DOHH2 (cell line): Measurements from ENCODE around the gene GZMM.

Experiments
- H3F3A ChIP-seq: fragments of 200-600 bp; sonication (generic), shearing (Covaris generic); 2 replicates; pipeline ENCODE4 v1.6.0; 2016; ENCODE audit warnings: antibody characterized with exemption, mild to moderate bottlenecking; ENCODE audit not compliant: control insufficient read depth, insufficient read depth
- H3K27ac ChIP-seq: fragments of 200-600 bp; sonication (generic); 2 replicates; pipeline ENCODE4 v1.5.1; 2014; ENCODE audit warnings: low read depth, mild to moderate bottlenecking, low read length, moderate library complexity
- H3K27me3 ChIP-seq: fragments of 200-600 bp; sonication (generic); 2 replicates; pipeline ENCODE4 v1.6.1; 2014; ENCODE audit warnings: mild to moderate bottlenecking, low read length, mixed read lengths; ENCODE audit not compliant: control insufficient read depth
- H3K36me3 ChIP-seq: fragments of 200-600 bp; sonication (generic); 2 replicates; pipeline ENCODE4 v1.6.1; 2014; ENCODE audit warnings: mild to moderate bottlenecking, low read length, moderate library complexity, mixed read lengths; ENCODE audit not compliant: control insufficient read depth
- H3K4me1 ChIP-seq: fragments of 200-600 bp; sonication (generic); 2 replicates; pipeline ENCODE4 v1.6.1; 2014; ENCODE audit warnings: mild to moderate bottlenecking, low read length, mixed read lengths; ENCODE audit not compliant: control insufficient read depth
- H3K4me2 ChIP-seq: fragments of 200-600 bp; sonication (generic); 2 replicates; pipeline ENCODE4 v1.6.0; 2014; ENCODE audit warnings: mild to moderate bottlenecking, low read length, moderate library complexity
- H3K4me3 ChIP-seq: fragments of 200-600 bp; sonication (generic); 2 replicates; pipeline ENCODE4 v1.5.1; 2014; ENCODE audit warnings: mild to moderate bottlenecking, low read length, mixed read lengths
- H3K79me2 ChIP-seq: fragments of 200-600 bp; sonication (generic); 2 replicates; pipeline ENCODE4 v1.6.1; 2014; ENCODE audit warnings: mild to moderate bottlenecking, low read length, mixed read lengths; ENCODE audit not compliant: control insufficient read depth
- H3K9me2 ChIP-seq: fragments of 200-600 bp; sonication (generic); replicated peaks from 2 replicates; pipeline ENCODE4 v1.6.1; 2014; ENCODE audit warnings: mild to moderate bottlenecking, low read length, mixed read lengths; ENCODE audit not compliant: control insufficient read depth
- H3K9me3 ChIP-seq: fragments of 200-600 bp; sonication (generic); 2 replicates; pipeline ENCODE4 v1.6.1; 2014; ENCODE audit warnings: antibody characterized with exemption, low read length, mixed read lengths; ENCODE audit not compliant: control insufficient read depth, insufficient read depth
- H4K20me1 ChIP-seq: fragments of 200-600 bp; sonication (generic); 2 replicates; pipeline ENCODE4 v1.6.0; 2014; ENCODE audit warnings: low read depth, mild to moderate bottlenecking, antibody characterized with exemption, low read length, moderate library complexity; ENCODE audit not compliant: control insufficient read depth, insufficient read depth
- CTCF ChIP-seq: fragments of 200-600 bp; sonication (generic); IDR thresholded peaks from one replicate; pipeline ENCODE4 v1.5.1; 2014; ENCODE audit warnings: antibody characterized with exemption, mild to moderate bottlenecking, low read depth, low read length; ENCODE audit not compliant: poor library complexity, severe bottlenecking
- EZH2phosphoT487 ChIP-seq: fragments of 200-600 bp; sonication (generic); IDR thresholded peaks from 2 replicates; pipeline ENCODE4 v1.6.1; 2017; ENCODE audit warnings: borderline replicate concordance, mild to moderate bottlenecking, antibody characterized with exemption, low read length, moderate library complexity, mixed read lengths

The GZMM gene

GRCh38 chr19:577439-578392, 33.9 kb downstream of the GZMM start:
- Histone ChIP-seq H3K4me1 (peaks cover 16% of the 10 kb centered on the region), H3K27ac (no peak overlapping the region)

GRCh38 chr19:579111-579841, 35.4 kb downstream of the GZMM start:
- Histone ChIP-seq H3K4me3 (no peak overlapping the region), H3K27me3 (no peaks in the 10 kb centered on the region), H3F3A (no peaks in the 10 kb centered on the region), H3K27ac (no peak overlapping the region), H4K20me1 (peaks cover 14% of the 10 kb centered on the region), H3K4me2 (no peak overlapping the region), H3K79me2 (peaks cover 62% of the 10 kb centered on the region), H3K9me2 (no peaks in the 10 kb centered on the region), H3K9me3 (no peaks in the 10 kb centered on the region), H3K4me1 (peaks cover 10% of the 10 kb centered on the region), H3K36me3 (peaks cover 67% of the 10 kb centered on the region)
- no peak for TF ChIP-seq EZH2phosphoT487
- TF ChIP-seq CTCF, result no peak

More at GRCh38 chr19:577439-578392, 33.9 kb downstream of the GZMM start:
- H4K20me1 ChIP-seq, result peaks cover 22% of the 10 kb centered on the region
- peaks cover 77% of the 10 kb centered on the region for H3K79me2 ChIP-seq
- no peaks in the 10 kb centered on the region for H3K27me3 ChIP-seq
- peaks cover 68% of the 10 kb centered on the region for H3K36me3 ChIP-seq
- H3K4me3 ChIP-seq, result no peak overlapping the region
- no peaks in the 10 kb centered on the region for H3F3A ChIP-seq
- H3K4me2 ChIP-seq, result no peak overlapping the region
- TF ChIP-seq CTCF (no peak), EZH2phosphoT487 (no peak)
- no peaks in the 10 kb centered on the region for H3K9me3 ChIP-seq
- no peaks in the 10 kb centered on the region for H3K9me2 ChIP-seq

GRCh38 chr19:579842-580155, 35.9 kb downstream of the GZMM start:
- no peak overlapping the region for H3K27ac ChIP-seq
- H3F3A ChIP-seq, result no peaks in the 10 kb centered on the region
- no peak overlapping the region for H3K4me2 ChIP-seq
- TF ChIP-seq EZH2phosphoT487, result no peak
- TF ChIP-seq CTCF, result no peak
- no peaks in the 10 kb centered on the region for H3K27me3 ChIP-seq
- H4K20me1 ChIP-seq, result peaks cover 14% of the 10 kb centered on the region
- no peaks in the 10 kb centered on the region for H3K9me2 ChIP-seq
- H3K4me3 ChIP-seq, result no peak overlapping the region
- peaks cover 5% of the 10 kb centered on the region for H3K4me1 ChIP-seq
- peaks cover 62% of the 10 kb centered on the region for H3K36me3 ChIP-seq
- H3K9me3 ChIP-seq, result no peaks in the 10 kb centered on the region
- peaks cover 57% of the 10 kb centered on the region for H3K79me2 ChIP-seq
